NCI-H2196 (cell line): ENCODE data around the gene RASGRF1.
A peak's percentile ranks its signal among the peaks of the same experiment; 100 is the strongest.

Source experiments
- DNase-seq: peaks from one replicate; lab custom pipeline; 2025; ENCODE audit not compliant: unreplicated experiment; lab: John Stamatoyannopoulos, UW

The RASGRF1 gene

DNA sequence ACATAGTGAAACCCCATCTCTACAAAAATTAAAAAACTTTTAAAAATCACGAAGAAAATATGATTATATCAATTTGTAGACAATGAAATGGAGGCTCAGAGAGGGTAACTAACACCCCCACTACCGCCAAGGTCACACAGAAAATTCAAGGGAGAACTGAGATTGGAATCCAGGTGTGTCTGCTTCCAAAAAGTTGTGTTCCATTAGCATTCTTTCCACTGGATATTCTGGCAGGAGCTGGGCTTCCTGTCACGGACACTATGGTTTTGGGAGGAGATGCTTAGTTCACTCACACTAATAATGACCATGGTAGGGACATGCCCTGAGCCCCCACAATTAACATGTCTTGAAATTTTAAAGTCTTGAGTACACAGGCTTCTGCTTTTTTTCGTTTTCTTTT lies 174.5 kb downstream of the RASGRF1 start:
- no peak for DNase-seq

DNA sequence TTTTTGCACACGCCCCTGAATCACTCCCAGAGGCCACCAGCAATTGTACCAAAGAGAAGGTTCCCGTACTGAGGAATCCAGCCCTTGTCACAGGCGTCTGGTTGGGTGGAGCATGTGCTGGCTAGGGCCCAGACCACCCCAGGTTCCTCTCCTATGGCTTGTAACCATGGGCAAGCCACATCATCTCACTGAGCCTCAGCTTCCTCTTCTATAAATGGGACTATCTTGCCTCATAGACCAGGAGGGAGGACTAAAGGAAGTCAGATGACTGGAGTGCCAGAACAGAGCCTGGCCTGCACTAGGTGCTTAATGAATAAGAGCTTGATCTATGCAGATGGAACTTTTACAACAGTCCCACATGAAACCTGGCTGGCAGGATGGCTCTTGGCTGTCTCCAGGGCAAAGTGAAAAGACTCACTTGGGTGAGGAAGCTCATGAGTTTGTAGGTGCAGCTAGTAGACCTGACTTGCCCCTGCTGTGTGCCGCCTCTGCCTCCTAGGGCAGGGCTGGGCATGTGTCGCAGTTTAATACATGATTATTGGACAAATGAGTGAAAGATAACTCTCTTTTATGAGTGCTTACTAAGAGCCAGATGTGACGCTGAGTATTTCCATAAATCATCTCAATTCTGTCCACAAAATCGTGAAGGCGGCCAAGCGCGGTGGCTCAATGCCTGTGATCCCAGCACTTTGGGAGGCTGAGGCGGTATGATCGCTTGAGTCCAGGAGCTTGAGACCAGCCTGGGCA lies 175.1 kb downstream of the RASGRF1 start:
- no peak for DNase-seq

DNA sequence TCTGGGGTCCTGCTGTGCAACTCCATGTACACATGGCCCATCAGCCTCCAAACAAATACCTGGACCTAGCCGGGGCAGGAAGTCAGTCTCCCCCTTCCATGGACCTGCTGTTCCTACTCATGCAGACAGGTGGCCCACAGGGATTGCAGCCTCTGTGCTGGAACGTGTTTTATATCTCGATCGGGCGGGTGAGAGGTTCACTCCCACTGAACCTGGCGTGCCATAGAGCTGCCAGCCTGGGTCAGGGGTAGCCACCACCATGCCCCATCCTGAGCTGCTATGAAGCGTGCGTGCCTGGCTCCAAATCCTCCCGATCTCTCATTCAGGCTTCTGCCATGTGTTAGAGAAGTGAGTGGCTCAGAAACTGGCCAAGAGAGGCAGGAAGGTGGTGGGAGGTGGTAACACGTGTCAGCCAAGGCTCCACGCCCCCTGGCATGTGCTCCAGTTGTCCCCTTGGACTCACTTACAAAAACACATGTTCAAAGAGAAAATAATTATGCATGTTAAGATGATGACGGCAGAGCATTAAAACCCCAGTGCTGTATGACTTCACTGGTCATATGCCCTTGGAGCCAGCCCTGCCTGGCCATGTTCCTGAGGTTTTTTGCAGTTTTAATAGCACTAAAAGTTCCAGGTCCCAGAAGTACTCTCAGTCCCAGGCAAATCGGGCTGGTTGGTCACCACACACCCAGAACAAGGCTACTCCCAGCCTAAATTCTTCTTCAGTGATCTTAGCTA lies 176.4 kb downstream of the RASGRF1 start:
- peak; percentile 4 for DNase-seq

DNA sequence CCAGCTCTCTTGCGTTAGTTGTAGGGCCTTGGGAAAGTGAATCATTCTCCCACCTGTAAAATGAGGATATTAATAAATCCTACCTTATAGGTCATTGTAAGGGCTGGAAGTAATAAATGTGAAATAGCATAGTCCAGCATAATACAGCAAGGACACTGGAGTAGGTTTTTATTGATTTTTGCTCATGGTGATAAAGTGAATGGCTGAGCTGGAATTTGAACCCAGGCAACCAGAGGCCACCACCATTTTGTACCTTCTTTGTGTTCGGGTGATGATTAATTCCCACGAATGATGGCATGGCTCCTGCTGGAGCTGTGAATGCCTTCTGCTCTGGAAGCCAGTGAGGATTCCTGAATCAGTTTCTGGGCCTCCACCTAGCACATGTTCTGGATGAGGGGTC lies 177.6 kb downstream of the RASGRF1 start:
- DNase-seq: no peak

DNA sequence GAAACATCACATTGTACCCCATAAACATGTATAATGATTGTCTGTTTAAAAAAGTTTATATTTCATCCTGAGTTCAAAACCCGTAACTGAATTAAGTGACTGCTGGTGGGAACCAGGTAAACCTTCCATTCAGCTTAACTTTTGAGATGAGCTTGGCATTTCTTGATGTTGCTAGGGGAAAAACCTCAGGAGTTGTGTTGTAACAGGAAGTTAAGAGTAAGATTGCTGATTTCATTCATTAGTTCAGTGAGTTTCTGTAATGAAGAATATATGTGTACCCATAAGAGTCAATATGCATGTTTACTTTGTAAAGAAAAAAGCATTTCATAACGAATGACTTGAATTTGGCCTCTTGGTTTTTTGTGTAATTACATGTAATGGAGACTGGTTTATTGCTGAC lies 178.3 kb downstream of the RASGRF1 start:
- DNase-seq: no peak

DNA sequence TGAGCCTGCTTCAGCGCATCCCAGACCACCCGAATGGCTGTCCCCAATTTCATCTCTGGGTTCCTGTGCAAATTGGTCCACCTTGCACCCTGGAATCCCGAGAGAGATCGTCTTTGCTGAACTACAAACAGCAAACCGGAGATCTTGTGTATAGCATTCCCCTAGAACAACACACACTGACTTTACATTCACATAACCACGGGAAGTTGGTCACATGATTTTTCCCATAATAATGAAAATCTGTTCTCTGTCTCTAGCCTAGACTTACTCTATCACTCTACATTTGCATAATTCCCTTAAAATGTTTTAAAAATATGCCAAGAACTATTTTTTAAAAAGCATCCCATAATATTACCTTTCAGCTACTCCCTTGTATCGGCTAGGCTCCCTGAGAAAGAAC lies 180.3 kb downstream of the RASGRF1 start:
- DNase-seq: no peak
